HG02970 (cell line): Measurements from ENCODE around the gene PFN3.
"Not testable (repeated sequence)": the region's sequence is repeated elsewhere in the genome, so short reads cannot be mapped to it uniquely, and the experiment has no call there.

ENCODE experiments used
- ATAC-seq: cut with Tn5 transposase; IDR thresholded peaks from one replicate; pipeline ENCODE4 v1.9.1; 2021; ENCODE audit warnings: mild to moderate bottlenecking, moderate library complexity, moderate number of reproducible peaks; ENCODE audit not compliant: unreplicated experiment, low FRiP score

PFN3 gene

DNA sequence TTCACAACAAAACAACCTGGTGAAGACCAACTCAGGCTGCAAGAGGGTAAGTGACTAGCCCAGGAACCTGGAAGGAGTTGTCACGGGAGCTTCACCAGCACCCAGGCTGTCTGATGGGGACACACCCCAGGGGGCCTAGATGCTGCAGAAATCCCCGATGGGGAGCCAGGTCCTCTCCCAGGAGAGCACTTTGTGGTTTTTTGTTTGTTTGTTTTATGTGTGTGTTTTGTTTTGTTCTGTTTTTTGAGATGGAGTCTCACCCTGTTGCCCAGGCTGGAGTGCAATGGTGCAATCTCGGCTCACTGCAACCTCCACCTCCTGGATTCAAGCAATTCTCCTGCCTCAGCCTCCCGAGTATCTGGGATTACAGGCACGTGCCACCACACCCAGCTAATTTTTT is 24.9 kb downstream of the PFN3 start:
- ATAC-seq: not testable (repeated sequence)

DNA sequence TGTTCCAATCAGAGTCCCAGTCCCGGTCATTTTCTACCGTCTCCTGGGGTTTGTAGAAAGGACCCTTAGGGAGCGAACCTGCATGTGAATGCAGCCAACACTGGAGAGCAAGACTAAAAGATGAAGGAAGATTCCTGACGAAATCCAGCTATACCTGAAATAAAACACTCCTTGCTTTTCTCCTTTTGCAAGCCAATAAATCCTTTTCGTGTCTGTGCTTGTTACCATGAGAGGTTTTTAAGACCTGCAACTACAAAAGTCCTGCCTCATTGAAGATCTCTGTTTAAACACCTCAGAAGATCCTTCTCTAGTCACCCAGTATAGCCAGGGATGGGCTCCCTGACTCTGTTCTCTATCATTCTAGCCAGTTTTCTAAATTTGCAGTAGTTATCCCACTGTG is 26.2 kb downstream of the PFN3 start:
- ATAC-seq: no peak

DNA sequence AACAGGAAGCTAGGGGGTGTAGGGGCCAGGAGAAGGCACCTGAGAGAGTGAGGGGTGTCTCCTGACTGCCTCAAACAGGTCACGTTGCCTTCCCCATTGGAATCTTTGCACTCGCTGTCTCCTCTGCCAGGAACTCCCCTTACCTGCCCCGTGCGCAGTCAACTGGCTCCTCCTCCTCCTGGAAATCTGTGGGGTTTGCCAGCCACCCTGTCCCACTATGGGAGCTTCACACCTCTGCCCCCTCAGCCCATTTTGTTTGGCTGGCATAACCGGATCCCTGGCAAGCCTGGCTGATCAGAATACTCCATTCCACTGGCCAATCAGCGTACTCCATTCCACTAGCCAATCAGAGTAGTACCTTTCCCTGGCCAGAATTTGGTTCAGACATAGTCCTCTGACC is 26.7 kb downstream of the PFN3 start:
- no peak for ATAC-seq

DNA sequence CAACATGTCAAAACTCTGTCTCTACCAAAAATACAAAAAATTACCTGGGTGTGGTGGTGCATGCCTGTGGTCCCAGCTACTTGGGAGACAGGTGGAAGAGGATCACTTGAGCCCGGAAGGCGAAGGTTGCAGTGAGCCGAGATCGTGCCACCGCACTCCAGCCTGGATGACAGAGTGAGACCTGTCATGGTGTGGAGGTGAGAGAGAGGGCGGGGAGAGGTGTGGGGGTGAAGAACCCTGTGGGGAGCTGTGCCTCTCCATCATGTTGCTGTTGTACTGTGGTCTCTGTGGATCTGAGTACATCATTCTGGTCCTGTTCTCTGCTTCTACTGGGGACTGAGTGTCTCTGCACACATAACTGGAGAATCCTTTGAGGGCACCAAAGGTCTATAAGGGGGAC is 27.6 kb downstream of the PFN3 start:
- ATAC-seq: no peak

DNA sequence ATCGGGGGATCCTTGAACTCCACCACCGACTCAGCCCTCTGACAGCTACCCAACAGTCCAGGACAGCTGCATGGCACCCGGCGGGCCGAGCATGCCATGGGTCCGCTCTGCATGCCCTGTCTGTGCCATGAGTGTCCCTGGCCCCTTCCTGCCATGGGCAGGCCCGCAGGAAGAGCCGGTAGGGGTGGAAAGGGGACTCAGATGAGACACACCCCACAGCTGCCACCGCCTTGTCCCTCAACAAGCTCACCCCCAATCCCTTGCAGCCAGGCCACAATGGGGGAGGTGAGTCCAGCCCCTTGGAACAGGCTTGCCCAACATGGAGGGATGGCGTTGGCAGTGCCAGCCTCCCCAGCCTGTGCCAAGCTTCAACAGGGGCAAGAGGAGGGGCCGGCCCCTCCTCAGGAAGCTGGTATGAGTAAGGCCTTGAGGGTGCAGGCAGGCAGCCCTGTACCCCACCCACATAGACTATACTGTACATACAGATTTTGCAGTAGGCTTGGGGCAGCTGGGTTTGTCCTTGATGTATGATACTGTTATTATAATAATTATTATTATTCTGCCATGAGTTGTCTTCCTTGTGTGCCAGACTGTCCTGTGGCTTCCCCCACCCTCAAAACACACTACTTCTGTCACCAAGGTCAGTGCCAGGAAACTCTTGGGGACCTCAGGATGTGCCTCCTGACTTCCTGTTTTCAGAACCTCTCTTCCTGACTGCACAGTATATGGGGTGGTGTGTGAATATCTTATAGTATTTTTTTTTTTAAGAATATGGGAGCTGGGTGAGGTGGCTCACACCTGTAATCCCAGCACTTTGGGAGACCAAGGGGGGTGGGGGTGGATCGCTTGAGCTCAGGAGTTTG is 28.2 kb downstream of the PFN3 start:
- ATAC-seq: no peak

DNA sequence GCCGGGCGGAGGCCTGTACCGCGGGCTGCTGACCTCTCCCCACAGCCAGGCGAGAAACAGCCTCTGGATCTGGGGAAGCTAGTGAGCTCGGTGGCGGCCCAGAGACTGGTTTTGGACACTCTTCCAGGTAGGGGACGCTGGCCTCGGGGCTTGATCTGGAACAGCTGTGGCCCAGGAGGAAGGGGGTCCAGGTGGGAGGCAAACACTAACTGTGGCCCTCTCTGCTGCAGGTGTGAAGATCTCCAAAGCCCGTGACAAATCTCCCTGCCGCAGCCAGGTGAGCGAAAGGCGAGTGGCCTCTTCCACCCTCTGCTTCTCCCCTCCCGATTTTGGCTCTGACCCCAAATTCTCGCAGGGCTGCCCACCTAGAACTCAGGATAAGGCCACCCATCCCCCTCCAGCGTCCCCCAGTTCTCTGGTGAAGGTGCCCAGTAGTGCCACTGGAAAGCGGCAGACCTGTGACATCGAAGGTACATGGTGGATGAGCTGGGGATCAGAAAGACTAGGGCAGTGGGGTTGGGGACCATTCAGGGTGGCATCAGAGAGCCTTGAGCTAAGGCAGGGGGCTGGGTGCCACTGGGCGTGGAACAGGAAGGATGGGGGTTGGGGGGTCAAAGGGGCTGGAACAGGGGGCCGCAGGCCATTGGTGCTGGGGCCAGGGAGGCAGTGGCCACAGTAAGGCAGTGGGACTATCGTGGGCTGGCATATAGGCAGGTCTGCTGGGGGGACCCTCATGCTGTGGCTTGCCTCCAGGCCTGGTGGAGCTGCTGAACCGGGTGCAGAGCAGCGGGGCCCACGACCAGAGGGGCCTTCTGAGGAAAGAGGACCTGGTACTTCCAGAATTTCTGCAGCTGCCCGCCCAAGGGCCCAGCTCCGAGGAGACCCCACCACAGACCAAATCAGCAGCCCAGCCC is 29.1 kb downstream of the PFN3 start:
- no peak for ATAC-seq

DNA sequence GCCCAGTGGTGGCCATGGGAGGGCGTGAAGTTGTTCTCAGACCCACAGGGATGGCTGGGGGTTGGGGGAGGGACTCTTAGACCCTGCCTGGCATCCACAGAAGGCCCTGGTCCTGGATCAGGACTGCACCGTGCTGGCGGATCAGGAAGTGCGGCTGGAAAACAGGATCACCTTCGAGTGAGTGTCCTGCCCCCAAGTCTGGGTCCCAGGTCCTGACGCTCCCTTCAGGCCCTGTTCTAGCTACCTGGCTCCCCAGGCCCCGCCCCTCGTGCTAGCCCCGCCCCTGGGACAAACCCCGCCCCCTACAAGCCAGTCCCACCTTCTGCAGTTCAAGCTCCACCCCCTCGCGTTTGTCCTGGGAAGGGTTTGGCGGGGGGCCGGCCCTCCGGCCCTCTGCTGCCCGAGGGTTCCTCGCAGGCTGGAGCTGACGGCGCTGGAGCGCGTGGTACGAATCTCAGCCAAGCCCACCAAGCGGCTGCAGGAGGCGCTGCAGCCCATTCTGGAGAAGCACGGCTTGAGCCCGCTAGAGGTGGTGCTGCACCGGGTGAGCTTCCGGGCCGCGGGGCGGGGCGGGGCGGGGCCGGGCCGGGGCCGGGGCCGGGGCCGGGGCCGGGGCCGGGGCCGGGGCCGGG is 29.9 kb downstream of the PFN3 start:
- ATAC-seq: no peak

DNA sequence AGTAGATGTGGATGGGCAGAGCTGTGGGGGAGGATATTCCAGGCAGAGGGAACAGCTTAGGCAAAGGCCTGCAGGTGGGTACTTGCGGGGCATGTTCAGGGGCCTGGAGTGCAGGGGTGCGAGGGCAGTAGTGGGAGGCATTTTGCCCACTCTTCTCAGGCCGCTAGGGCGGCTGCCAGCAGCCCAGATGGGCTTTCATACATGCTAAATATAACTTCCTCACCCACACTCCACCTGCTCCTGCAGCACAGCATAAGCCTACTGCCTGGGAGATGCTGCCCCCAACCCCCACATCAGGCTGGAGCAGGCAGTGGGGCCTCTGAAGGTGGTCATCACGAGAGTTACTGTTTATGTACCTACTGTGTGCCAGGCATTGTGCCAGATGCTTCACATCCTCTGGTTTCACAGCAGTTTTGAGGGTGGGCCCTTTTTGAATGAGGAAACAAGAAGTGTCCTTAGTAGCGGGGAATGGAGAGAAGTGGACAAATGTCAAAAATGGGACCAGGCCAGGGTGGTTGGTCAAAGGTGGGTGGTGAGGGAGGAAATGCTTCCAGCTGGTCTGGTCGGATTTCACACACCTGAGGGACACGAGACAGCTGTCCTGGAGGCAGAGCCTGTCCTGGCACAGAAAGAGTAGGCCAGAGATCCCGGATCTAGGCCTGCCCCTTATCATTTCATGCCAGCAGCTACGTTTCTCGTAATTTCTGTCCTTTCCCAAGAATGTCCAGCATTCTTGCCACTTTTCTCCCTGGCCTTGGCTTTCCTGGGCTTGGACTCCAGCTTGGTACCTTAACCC is 30.6 kb downstream of the PFN3 start:
- ATAC-seq: no peak

DNA sequence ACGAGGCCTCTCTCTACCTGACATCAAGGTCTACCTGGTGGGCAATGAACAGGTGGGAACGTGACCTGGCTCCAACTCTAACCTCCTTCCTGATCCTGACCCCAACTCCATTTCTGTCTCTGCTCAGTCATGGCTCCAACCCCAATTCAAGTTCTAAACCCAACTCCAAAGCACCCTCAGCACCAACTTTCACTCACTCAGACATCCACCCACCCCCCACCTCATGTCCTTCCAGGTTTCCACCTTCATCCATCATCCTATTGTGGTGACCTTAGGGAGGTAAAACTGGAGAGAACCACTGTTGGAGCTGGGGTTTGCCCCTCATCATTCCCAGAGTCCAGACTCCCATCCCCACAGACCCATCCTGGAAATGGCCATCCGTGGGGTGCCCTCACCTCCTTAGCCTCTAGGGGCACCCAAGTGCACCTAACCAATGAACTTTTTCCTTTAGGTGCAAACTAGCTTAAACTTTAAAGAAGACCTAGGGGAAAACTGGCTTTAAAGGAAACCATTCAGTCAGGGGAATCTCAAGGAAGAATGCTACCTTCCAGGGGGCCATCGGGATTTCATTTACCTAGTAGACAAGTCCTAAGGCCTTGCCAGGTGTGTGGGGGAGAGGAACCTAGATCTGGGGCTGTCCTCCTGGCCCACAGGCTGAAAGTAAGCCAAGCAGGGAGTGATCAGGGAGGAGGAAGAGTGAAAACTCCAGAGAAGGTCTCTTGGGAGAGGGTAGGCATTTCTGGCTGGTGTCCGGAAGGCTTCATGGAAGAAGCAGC is 31.4 kb downstream of the PFN3 start:
- ATAC-seq: no peak

DNA sequence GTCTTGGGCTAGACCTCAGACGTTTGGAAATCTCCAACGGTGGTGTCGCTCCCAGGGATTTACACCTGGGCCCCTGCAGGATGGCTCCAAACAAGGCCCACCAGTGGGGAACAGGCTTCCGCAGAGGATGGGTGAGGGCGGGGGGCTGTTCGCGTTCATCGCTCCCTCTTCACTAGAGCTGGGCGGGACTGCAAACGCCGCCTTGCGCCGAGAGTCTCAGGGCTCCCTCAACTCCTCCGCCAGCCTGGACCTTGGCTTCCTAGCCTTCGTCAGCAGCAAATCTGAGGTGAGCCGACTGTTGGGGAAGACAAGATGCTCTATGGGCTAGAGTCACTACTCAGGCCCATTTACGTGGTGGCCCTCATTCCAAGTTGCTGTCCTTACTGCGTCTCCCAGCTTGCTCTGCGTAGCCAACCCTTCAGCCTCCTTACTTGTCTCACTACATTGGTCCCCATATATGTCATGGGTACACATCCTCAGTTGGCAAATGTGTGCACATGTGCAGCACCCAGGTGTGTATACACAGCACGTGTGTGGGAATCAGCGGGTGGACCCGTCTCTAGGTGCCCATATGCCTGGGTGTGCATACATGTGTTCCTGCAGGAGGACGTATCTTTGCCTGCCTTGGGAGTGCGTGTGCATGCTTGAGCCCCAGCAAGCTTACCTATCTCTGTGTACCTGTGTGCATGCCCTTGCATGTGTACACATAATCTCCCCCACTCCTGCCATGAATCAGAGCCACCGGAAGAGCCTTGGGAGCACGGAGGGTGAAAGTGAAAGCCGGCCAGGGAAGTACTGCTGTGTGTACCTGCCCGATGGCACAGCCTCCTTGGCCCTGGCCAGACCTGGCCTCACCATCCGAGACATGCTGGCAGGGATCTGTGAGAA is 32.2 kb downstream of the PFN3 start:
- ATAC-seq: no peak

DNA sequence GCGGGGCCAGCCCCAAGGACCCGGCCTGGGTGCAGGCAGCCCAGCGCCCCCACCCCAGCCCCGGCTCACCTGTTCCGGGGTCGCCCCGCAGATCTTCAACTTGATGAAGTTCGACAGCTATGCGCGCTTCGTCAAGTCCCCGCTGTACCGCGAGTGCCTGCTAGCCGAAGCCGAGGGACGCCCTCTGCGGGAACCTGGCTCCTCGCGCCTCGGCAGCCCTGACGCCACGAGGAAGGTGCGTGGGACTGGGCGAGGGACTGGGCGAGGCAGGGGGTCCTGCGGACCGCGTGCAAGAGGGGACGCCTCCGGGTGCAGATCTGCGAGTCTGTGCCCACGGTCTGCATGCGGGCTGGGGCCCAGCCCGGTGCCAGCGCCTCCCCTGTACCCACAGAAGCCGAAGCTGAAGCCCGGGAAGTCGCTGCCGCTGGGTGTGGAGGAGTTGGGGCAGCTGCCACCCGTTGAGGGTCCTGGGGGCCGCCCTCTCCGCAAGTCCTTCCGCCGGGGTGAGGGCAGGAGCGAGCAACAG is 33.1 kb downstream of the PFN3 start:
- no peak for ATAC-seq

DNA sequence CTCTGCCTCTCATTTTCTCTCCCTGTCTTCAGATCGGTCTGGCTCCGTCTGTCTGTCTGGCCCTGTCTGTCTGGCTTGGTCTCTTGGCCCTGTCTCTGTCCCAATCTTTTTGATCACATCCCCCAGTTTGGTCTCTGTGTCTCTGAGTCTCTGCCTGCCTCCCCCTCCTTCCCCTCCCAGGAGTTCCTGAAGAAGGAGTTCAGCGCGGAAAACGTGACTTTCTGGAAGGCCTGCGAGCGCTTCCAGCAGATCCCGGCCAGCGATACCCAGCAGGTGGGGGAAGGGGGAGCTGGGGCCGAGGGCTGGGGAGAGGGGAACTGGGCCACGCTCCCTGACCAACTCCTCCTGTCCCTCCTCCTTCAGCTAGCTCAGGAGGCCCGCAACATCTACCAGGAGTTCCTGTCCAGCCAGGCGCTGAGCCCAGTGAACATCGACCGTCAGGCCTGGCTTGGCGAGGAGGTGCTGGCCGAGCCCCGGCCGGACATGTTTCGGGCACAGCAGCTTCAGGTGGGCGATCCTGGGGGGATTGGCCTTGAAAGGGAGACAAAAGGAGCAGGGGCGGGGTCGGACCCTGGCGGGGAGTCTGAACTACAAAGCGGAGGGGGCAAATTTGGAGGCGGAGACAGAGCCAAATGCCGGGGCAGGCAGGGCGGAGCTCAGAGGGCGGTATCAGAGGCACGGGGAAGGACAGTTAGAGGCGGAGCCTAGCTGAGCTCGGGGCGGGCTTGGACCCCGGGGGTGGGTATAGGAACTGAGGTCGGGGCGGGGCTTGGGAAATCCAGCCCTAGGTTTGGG is 33.7 kb downstream of the PFN3 start:
- ATAC-seq: no peak

DNA sequence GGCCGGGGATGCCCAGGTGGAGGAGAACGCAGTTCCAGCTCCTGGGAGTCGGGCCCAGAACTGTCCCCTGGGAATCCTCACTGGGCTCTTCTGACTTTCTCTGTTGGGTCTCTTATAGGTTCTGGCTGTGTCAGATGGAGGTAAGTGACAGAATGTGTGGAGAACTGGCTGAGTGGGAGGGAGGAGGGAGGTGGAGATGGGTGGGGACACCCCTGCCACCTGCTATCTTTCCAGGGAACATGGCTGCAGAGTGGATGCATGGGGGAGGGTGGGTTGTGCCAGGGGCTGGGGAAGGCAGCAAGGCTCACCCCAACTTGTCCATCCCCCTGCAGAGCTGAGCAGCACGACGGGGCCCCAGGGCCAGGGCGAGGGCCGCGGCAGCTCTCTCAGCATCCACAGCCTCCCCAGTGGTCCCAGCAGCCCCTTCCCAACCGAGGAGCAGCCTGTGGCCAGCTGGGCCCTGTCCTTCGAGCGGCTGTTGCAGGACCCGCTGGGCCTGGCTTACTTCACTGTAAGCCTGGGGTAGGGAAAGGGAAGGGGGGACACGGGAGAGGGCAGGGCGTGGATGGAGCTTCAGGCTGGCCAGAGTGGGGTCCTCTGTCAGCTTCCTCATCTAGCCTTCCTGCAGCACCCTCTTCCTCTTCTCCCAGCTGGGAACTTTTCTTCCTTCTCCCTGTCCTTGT is 34.5 kb downstream of the PFN3 start:
- no peak for ATAC-seq

DNA sequence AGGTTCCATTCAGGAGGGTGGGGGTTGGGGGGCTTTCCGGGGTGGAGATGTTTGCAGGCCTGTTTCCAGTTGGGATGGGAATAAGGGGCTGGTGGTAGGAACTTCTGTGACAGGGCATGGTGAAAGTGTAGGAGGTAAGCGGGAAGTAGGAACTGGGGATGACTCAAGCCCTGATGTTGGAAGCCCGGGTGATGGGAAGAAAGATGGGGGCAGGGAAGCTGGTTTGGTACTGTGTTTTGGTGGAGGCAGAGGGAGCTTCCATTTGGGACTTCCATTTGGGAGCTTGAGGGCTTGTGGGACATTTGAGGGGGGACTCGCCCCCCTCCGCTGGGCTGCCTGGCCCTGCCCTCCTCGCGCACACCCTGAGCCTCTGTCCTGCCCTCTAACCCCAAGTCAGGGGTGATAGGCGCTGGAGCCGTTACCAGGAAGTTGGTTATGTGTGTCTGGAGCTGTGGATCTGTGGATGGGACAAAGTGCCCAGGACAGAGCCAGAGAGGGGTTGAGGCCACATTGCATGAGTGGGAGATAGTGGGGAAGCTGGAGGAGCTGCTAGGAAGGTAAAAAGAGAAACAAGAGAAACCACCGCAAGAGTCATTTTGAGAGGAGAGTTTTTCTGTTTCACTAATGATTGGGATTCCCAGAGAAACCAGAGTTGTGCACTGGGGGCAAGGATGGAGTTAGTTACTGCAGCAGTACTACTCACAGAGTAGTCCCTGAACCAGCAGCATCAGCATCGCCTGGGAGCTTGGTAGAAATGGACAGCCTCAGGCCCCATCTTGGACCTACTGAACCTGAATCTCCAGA is 36.1 kb downstream of the PFN3 start:
- no peak for ATAC-seq

DNA sequence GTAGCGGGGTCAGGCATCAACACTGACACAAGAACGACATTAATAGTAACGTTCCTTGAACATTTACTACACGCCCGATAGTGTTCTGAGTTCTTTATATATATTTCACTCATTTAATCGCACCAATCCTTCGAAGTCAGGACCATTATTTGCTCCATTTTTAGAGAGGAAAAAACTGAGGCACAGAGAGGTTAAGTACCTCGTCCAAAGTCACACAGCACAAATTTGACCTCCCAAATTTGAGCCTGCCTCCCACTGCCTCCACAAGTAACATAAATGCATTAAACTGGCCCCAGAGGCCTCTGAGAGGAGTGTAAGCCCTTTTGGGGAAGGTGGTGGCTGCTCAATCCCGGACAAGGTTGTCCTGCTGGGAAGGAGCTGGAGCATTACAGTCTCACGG is 36.9 kb downstream of the PFN3 start:
- no peak for ATAC-seq
